ENCODE measurements around the gene BFSP2. TPM values are rescaled to one million over a fixed set of nuclear protein-coding genes. Genes with fewer than 3 reads are reported as not detected.
"Not testable (repeated sequence)": the region's sequence is repeated elsewhere in the genome, so short reads cannot be mapped to it uniquely, and the experiment has no call there.

BFSP2 gene
- total and polyA plus RNA-seq, 4 donors, result not detected

DNA sequence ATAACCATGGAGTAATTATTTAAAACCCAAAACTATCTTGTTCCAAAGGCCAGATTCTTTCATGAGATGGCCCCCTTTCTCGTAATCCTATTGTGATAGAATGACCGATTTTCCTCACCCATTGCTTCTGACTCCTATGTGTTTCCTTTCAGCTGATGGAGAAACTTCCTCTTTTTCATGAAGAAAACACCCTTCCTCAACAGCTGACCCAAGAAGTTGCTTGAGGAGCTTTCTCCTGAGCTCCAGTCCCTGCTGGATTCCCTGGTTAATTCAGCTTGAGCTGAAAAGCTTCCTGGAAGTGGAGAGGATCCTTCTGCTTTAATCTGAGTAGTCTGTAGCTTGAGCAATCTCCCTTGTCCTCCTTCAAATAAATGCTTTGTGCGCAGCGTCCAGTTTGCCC lies 75.0 kb downstream of the BFSP2 start:
- WGBS, 2 donors, result 93 to 96% methylated on average over 4 of the region's 4 CpGs
- ATAC-seq (ENCODE audit: low FRiP score) (no peak), DNase-seq (no peak)
- Histone ChIP-seq H3K9me3 (ENCODE audit: control insufficient read depth, low read length) (no peaks in the 10 kb centered on the region), H3K4me3 (ENCODE audit: low read length in 2 of 2) (no peak overlapping the region), H3K27me3 (ENCODE audit: control insufficient read depth in 1 of 2, insufficient read depth in 2 of 2, low read length in 1 of 2) (no peaks in the 10 kb centered on the region), H3K4me1 (ENCODE audit: control insufficient read depth in 1 of 2, insufficient read depth in 2 of 2, low read length in 2 of 2) (no peaks in the 10 kb centered on the region), H3K27ac (ENCODE audit: low read depth in 1 of 2, low read length in 2 of 2) (no peak overlapping the region), H3K36me3 (ENCODE audit: control insufficient read depth in 1 of 2, insufficient read depth in 2 of 2, low read length in 1 of 2) (no peaks in the 10 kb centered on the region)
- intact Hi-C loops (cut with DNase I), result loop anchor here in 1 of 2 donors (10.0 kb wide), 1 partner anchor 130 kb away; no protein-coding TSS in a partner anchor

DNA sequence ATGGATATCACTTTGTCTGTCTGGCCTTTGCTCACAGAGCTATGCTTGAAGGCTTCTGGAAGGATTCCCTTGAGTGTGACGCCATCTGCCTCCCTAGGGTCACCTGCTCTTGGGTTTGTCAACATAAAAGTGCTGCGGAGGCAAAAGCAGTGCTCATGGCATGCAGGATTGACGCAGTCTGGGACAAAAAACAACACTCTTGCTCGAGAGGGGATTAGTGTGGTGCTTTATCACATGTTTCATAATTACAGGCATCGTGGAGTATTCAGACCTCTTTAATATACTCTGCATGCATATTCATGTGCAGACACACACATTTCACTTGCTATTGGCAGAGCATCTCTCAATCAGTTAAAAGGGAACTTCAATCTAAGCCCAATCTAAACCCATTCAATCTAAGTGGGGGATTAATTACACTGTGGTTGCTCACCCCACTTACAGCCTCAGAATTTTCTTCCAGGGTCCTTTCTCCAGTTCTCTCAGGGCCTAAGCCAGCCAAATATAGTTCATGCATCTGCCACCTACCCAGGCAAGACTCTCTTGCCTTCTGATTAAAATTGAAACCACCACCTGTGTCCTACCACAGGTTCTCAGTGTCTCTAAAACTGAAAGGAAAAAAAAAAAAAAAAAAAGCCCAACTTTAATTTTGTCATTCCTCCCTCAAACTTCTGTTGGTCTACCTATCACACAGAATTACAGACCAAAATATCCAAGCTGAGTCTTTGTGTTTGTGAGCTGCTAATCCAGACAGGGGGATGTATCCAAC lies 75.6 kb downstream of the BFSP2 start:
- DNase-seq, result no peak
- no peak for ATAC-seq (ENCODE audit: low FRiP score)
- intact Hi-C loops (cut with DNase I), result loop anchor here in 1 of 2 donors (10.0 kb wide), 1 partner anchor 129 kb away; no protein-coding TSS in a partner anchor
- H3K4me1 ChIP-seq (ENCODE audit: control insufficient read depth in 1 of 2, insufficient read depth in 2 of 2, low read length in 2 of 2), result no peaks in the 10 kb centered on the region
- no peak overlapping the region for H3K4me3 ChIP-seq (ENCODE audit: low read length in 2 of 2)
- 95 to 96% methylated on average over 5 of the region's 5 CpGs for whole genome bisulfite sequencing, 2 donors
- H3K36me3 ChIP-seq (ENCODE audit: control insufficient read depth in 1 of 2, insufficient read depth in 2 of 2, low read length in 1 of 2), result no peaks in the 10 kb centered on the region
- H3K27ac ChIP-seq (ENCODE audit: low read depth in 1 of 2, low read length in 2 of 2), result no peak overlapping the region
- no peaks in the 10 kb centered on the region for H3K9me3 ChIP-seq (ENCODE audit: control insufficient read depth, low read length)
- H3K27me3 ChIP-seq (ENCODE audit: control insufficient read depth in 1 of 2, insufficient read depth in 2 of 2, low read length in 1 of 2), result no peaks in the 10 kb centered on the region

DNA sequence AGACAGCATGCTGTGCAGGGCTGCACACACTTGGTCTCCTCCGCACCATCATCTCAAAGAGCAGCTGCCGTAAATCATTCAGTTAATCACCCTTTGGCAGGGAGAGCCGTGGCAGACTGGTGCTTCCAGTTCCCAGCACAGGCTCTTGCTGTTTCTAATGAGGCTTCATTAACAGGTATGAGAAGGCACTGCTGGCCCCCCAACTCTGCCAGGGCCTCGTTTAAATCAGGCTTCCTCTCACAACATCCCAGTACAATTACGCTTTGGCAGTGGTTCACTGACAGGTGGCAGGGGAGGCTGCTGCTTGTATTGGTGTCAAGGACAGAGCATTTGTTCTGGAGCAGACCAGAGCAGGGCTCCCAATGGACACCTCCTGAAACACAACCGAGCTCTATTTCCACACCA lies 77.1 kb downstream of the BFSP2 start:
- 83 to 86% methylated on average over 6 of the region's 6 CpGs for WGBS, 2 donors

GRCh38 chr3:133477487-133477886 lies 77.6 kb downstream of the BFSP2 start:
- ATAC-seq (ENCODE audit: low FRiP score) (no peak), DNase-seq (no peak)
- Histone ChIP-seq H3K4me1 (ENCODE audit: control insufficient read depth in 1 of 2, insufficient read depth in 2 of 2, low read length in 2 of 2) (no peaks in the 10 kb centered on the region), H3K36me3 (ENCODE audit: control insufficient read depth in 1 of 2, insufficient read depth in 2 of 2, low read length in 1 of 2) (no peaks in the 10 kb centered on the region), H3K9me3 (ENCODE audit: control insufficient read depth, low read length) (no peaks in the 10 kb centered on the region), H3K27ac (ENCODE audit: low read depth in 1 of 2, low read length in 2 of 2) (no peak overlapping the region), H3K27me3 (ENCODE audit: control insufficient read depth in 1 of 2, insufficient read depth in 2 of 2, low read length in 1 of 2) (no peaks in the 10 kb centered on the region), H3K4me3 (ENCODE audit: low read length in 2 of 2) (no peak overlapping the region)
- intact Hi-C loops (cut with DNase I), result loop anchor here in 1 of 2 donors (10.0 kb wide), 1 partner anchor 127 kb away; no protein-coding TSS in a partner anchor

More for the DNA sequence above, 77.1 kb downstream of the BFSP2 start:
- no peak for ATAC-seq (ENCODE audit: low FRiP score)
- H3K9me3 ChIP-seq (ENCODE audit: control insufficient read depth, low read length), result no peaks in the 10 kb centered on the region
- no peak overlapping the region for H3K4me3 ChIP-seq (ENCODE audit: low read length in 2 of 2)
- no peaks in the 10 kb centered on the region for H3K4me1 ChIP-seq (ENCODE audit: control insufficient read depth in 1 of 2, insufficient read depth in 2 of 2, low read length in 2 of 2)
- no peaks in the 10 kb centered on the region for H3K27me3 ChIP-seq (ENCODE audit: control insufficient read depth in 1 of 2, insufficient read depth in 2 of 2, low read length in 1 of 2)
- intact Hi-C loops (cut with DNase I), result loop anchor here in 1 of 2 donors (10.0 kb wide), 1 partner anchor 128 kb away; no protein-coding TSS in a partner anchor
- no peak for DNase-seq
- H3K27ac ChIP-seq (ENCODE audit: low read depth in 1 of 2, low read length in 2 of 2), result no peak overlapping the region
- H3K36me3 ChIP-seq (ENCODE audit: control insufficient read depth in 1 of 2, insufficient read depth in 2 of 2, low read length in 1 of 2), result no peaks in the 10 kb centered on the region

DNA sequence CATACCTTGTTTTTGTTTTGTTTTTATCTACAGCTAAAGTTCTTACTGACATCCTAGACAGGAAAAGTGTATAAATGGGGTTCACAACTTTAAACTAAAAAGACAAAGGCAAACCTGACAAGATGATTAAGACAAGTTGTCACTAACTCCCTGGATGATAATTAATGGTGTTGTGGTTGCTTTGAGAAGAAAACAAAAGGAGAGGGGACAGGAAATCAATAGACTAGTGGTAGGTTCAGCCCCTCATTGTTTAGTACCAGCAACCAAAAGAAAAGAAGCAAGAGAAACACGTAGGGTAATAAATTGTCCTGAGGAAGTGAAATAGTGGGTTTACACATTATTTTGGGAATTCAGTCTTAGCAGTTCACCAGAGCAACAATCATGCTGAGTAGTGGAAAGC lies 78.8 kb downstream of the BFSP2 start:
- no peaks in the 10 kb centered on the region for H3K9me3 ChIP-seq (ENCODE audit: control insufficient read depth, low read length)
- H3K4me3 ChIP-seq (ENCODE audit: low read length in 2 of 2), result no peak overlapping the region
- H3K4me1 ChIP-seq (ENCODE audit: control insufficient read depth in 1 of 2, insufficient read depth in 2 of 2, low read length in 2 of 2), result no peaks in the 10 kb centered on the region
- 36 to 42% methylated on average over 1 of the region's 1 CpG for WGBS, 2 donors
- intact Hi-C loops (cut with DNase I), result loop anchor here in 1 of 2 donors (10.0 kb wide), 1 partner anchor 126 kb away; no protein-coding TSS in a partner anchor
- H3K36me3 ChIP-seq (ENCODE audit: control insufficient read depth in 1 of 2, insufficient read depth in 2 of 2, low read length in 1 of 2), result no peaks in the 10 kb centered on the region
- H3K27me3 ChIP-seq (ENCODE audit: control insufficient read depth in 1 of 2, insufficient read depth in 2 of 2, low read length in 1 of 2), result no peaks in the 10 kb centered on the region
- H3K27ac ChIP-seq (ENCODE audit: low read depth in 1 of 2, low read length in 2 of 2), result no peak overlapping the region
- DNase-seq, result no peak
- ATAC-seq (ENCODE audit: low FRiP score), result no peak

DNA sequence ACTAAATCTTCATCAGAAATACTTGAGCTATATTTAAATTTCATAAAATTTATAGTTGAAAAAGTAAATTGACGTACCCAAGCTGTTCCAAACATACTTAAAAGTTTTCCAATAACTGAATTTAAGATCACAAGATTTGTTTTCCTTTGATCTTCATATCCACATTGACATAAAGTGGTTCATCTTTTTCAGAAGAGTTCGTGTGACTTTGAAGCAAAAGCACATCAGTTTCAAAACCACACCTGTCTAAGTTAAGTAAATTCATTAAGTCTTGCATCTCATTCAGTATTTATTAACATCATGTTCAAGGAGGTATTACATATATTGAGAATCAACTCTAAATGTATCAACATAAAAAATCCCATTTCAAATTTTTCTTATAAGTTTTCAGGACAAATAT lies 79.5 kb downstream of the BFSP2 start:
- ATAC-seq (ENCODE audit: low FRiP score), result no peak
- DNase-seq, result no peak
- whole genome bisulfite sequencing, 2 donors, result 95 to 99% methylated on average over 2 of the region's 2 CpGs
- Histone ChIP-seq H3K4me1 (ENCODE audit: control insufficient read depth in 1 of 2, insufficient read depth in 2 of 2, low read length in 2 of 2) (no peaks in the 10 kb centered on the region), H3K36me3 (ENCODE audit: control insufficient read depth in 1 of 2, insufficient read depth in 2 of 2, low read length in 1 of 2) (no peaks in the 10 kb centered on the region), H3K27me3 (ENCODE audit: control insufficient read depth in 1 of 2, insufficient read depth in 2 of 2, low read length in 1 of 2) (no peaks in the 10 kb centered on the region), H3K27ac (ENCODE audit: low read depth in 1 of 2, low read length in 2 of 2) (no peak overlapping the region), H3K4me3 (ENCODE audit: low read length in 2 of 2) (no peak overlapping the region), H3K9me3 (ENCODE audit: control insufficient read depth, low read length) (no peaks in the 10 kb centered on the region)
- intact Hi-C loops (cut with DNase I), result loop anchor here in 1 of 2 donors (10.0 kb wide), 1 partner anchor 125 kb away; no protein-coding TSS in a partner anchor

DNA sequence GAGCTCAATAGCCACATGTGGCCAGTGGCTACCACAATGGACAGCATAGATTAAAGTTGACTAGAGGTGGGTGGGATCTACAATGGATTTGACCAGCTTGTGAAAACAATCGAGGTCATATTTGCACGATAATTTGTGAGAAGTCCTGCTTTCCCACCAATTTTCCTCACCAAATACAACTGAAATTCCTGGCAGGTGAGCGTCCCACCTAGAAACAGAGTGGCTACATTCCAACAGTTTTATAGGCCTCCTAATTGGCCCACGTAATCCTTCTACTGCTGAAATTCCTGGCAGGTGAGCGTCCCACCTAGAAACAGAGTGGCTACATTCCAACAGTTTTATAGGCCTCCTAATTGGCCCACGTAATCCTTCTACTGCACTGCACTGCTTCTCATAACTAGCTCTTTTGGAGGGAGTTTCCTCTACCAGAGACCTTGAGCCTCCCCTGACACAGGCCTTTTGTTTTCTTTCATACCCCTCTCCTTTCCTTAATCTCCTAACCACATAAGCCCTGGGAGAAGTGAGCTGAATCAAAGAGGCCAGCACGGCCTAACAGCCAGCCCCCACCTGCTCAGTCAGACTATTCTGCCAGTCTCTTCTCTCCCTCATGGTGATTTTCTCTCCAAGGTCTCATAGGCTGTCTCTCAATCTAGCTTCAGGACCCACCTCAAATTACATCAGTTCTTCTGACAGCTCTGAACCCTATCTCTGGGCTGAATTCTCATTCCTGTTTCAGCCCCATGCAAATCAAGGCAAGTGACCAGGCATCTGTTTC lies 80.2 kb downstream of the BFSP2 start:
- Histone ChIP-seq H3K4me1 (ENCODE audit: control insufficient read depth in 1 of 2, insufficient read depth in 2 of 2, low read length in 2 of 2) (no peaks in the 10 kb centered on the region), H3K27me3 (ENCODE audit: control insufficient read depth in 1 of 2, insufficient read depth in 2 of 2, low read length in 1 of 2) (no peaks in the 10 kb centered on the region), H3K36me3 (ENCODE audit: control insufficient read depth in 1 of 2, insufficient read depth in 2 of 2, low read length in 1 of 2) (no peaks in the 10 kb centered on the region), H3K9me3 (ENCODE audit: control insufficient read depth, low read length) (no peaks in the 10 kb centered on the region), H3K4me3 (ENCODE audit: low read length in 2 of 2) (no peak overlapping the region), H3K27ac (ENCODE audit: low read depth in 1 of 2, low read length in 2 of 2) (no peak overlapping the region)
- DNase-seq (no peak), ATAC-seq (ENCODE audit: low FRiP score) (no peak)
- 94 to 97% methylated on average over 7 of the region's 7 CpGs for WGBS, 2 donors
- intact Hi-C loops (cut with DNase I), result loop anchor here in 1 of 2 donors (10.0 kb wide), 1 partner anchor 125 kb away; no protein-coding TSS in a partner anchor

- H3K27me3 ChIP-seq (ENCODE audit: control insufficient read depth in 1 of 2, insufficient read depth in 2 of 2, low read length in 1 of 2); DNase-seq; intact Hi-C loops (cut with DNase I); ATAC-seq (ENCODE audit: low FRiP score); H3K36me3 ChIP-seq (ENCODE audit: control insufficient read depth in 1 of 2, insufficient read depth in 2 of 2, low read length in 1 of 2); H3K4me1 ChIP-seq (ENCODE audit: control insufficient read depth in 1 of 2, insufficient read depth in 2 of 2, low read length in 2 of 2); H3K4me3 ChIP-seq (ENCODE audit: low read length in 2 of 2); H3K9me3 ChIP-seq (ENCODE audit: control insufficient read depth, low read length); H3K27ac ChIP-seq (ENCODE audit: low read depth in 1 of 2, low read length in 2 of 2): not testable (repeated sequence)
- WGBS, 2 donors, result 76 to 85% methylated on average over 5 of the region's 5 CpGs
These were observed 82.6 kb downstream of the BFSP2 start for GRCh38 chr3:133482474-133482873.

Measured in aorta (tissue), 5 donors.